Adipose tissue (tissue), 3 donors: Measurements from ENCODE around the gene DEPDC7. TPM values are rescaled to one million over a fixed set of nuclear protein-coding genes. Genes with fewer than 3 reads are reported as not detected.
"Not testable (repeated sequence)": the region's sequence is repeated elsewhere in the genome, so short reads cannot be mapped to it uniquely, and the experiment has no call there.

Experiments used
- H3K27ac ChIP-seq: one replicate; pipeline ENCODE4 v1.5.1; 2013; ENCODE audit warnings: low read depth, low read length
- WGBS, 3 donors: extraction: QIAGEN DNeasy Blood & Tissue Kit; methylation state at CpG; one replicate each; pipeline ENCODE4 v1.1.7; 2013; 5-methylcytosine and 5-hydroxymethylcytosine counted together
- polyA plus RNA-seq, 3 donors: library from polyadenylated mRNA; stranded (reverse); fragments of 200-250 nt; gene quantifications; one replicate each; pipeline ENCODE4 v1.2.3, GENCODE V29; 2013
- donor health status: healthy with polysubstance abuse.
- donor health status: Bipolar disorder and iron deficiency.
- donor health status: healthy.

DEPDC7 gene
- polyA plus RNA-seq, 3 donors = 0.48 to 2.2 (median 1.6) TPM

- H3K27ac ChIP-seq = no peak overlapping the region
- WGBS, 3 donors = 54 to 95% (median 92%) methylated on average over 3 of the region's 3 CpGs
These were observed 2.3 kb downstream of the DEPDC7 start for GRCh38 chr11:33017965-33018364.

DNA sequence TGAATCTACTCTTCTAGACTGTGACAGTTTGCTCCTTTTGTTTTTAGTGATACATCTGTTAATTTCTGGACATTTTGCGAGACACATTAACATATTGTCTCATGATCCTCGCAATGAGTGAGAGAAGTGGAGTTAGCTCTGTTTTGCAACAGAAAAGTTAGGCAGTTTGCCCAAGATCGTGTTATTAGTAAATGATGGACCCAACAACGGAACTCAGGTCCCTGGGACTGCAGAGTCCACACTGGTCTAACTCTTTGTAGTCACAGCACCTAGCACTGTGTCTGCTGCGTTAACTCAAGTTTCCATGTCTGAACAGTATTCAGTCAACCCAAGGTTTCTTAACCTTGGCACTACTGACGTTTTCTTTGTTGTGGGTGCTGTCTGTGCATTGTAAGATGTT, 3.2 kb downstream of the DEPDC7 start:
- 81 to 86% (median 85%) methylated on average over 6 of the region's 6 CpGs for WGBS, 3 donors
- no peak overlapping the region for H3K27ac ChIP-seq

DNA sequence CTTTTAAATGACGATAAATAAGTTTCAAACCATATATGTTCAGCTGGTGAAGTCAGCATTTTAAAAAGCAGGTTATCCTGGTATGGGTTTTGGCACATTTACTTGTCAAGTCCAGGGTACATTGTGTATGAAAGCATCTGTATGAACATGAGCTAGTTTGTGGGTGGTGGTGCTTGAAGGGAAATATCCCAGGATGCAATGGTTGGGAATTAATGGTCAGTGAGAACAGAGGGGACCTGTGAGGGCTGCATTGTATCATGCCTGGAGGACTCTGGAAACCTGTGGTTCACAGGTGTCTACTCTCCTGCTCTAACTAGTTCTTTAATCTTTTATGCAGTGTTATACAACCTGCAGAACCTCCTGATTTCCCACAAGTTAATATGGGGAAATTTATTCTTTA, 5.8 kb downstream of the DEPDC7 start:
- H3K27ac ChIP-seq = no peak overlapping the region
- 71 to 95% (median 94%) methylated on average over 1 of the region's 1 CpG for WGBS, 3 donors

GRCh38 chr11:33021937-33022336, 6.3 kb downstream of the DEPDC7 start:
- WGBS, 3 donors = 51 to 92% (median 86%) methylated on average over 1 of the region's 1 CpG
- no peak overlapping the region for H3K27ac ChIP-seq

- WGBS, 3 donors = 78 to 91% (median 89%) methylated on average over 3 of the region's 3 CpGs
- no peak overlapping the region for H3K27ac ChIP-seq
These were observed 9.7 kb downstream of the DEPDC7 start for GRCh38 chr11:33025339-33025722.

- no peak overlapping the region for H3K27ac ChIP-seq
- 77 to 86% (median 84%) methylated on average over 2 of the region's 2 CpGs for WGBS, 3 donors
These were observed 11.6 kb downstream of the DEPDC7 start for GRCh38 chr11:33027233-33027632.

- no peak overlapping the region for H3K27ac ChIP-seq
- 50 to 75% (median 72%) methylated on average over 4 of the region's 4 CpGs for WGBS, 3 donors
These were observed 12.3 kb downstream of the DEPDC7 start for GRCh38 chr11:33027846-33028536.

GRCh38 chr11:33028537-33028914, 12.8 kb downstream of the DEPDC7 start:
- WGBS, 3 donors = 79 to 88% (median 88%) methylated on average over 2 of the region's 2 CpGs

GRCh38 chr11:33029218-33029617, 13.5 kb downstream of the DEPDC7 start:
- H3K27ac ChIP-seq = not testable (repeated sequence)
- WGBS, 3 donors = 92 to 96% (median 95%) methylated on average over 5 to 6 of the region's 6 CpGs

More at GRCh38 chr11:33028537-33028914, 12.8 kb downstream of the DEPDC7 start:
- no peak overlapping the region for H3K27ac ChIP-seq

DNA sequence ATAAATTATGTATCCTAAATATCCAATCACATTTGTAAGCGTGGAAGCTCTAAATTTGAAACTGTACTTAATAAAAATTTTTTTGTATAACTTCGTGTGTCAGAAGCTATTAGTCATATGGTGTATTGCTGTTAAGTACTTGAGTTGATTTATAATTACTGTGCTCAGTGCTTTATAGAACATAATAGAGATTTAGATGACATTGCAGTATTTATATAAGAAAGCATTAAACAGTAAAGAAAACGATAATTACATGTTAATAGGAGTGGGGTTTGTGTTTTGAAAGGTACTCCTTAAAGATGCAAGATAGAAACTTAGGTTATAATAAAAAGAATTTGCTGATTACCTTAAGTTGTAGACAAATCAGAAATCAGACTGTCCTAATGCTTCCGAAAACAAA, 17.8 kb downstream of the DEPDC7 start:
- no peak overlapping the region for H3K27ac ChIP-seq
- WGBS, 3 donors = 62 to 65% (median 62%) methylated on average over 4 of the region's 4 CpGs

DNA sequence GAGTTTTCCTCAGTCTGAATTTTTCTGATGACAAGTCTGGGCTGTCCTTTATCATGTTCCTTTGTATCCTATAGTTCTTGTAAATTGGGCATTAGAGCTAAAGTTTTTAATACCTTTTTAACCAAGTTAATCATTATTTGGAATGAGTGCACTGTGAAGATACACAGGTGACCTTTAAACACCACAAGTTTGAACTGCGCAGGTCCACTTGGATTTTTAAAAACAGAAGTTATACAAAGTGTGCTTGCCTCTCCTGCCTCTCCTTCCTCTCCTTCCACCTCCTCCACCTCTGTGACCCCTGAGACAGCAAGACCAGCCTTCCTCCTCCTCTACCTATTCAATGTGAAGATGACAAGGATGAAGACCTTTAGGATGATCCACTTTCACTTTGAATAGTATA, 19.3 kb downstream of the DEPDC7 start:
- WGBS, 3 donors = 54 to 91% (median 88%) methylated on average over 1 of the region's 1 CpG
- no peak overlapping the region for H3K27ac ChIP-seq

- WGBS, 3 donors = 0 to 1% (median 0%) methylated on average over 72 to 84 of the region's 84 CpGs
These were observed 23.8 kb downstream of the DEPDC7 start, which contains the start of gene TCP11L1 for GRCh38 chr11:33039274-33040032. Gene TCP11L1, plus strand, starts transcription at chr11:33039572. Its CDS starts 4,202 bp downstream, at chr11:33043774.

DNA sequence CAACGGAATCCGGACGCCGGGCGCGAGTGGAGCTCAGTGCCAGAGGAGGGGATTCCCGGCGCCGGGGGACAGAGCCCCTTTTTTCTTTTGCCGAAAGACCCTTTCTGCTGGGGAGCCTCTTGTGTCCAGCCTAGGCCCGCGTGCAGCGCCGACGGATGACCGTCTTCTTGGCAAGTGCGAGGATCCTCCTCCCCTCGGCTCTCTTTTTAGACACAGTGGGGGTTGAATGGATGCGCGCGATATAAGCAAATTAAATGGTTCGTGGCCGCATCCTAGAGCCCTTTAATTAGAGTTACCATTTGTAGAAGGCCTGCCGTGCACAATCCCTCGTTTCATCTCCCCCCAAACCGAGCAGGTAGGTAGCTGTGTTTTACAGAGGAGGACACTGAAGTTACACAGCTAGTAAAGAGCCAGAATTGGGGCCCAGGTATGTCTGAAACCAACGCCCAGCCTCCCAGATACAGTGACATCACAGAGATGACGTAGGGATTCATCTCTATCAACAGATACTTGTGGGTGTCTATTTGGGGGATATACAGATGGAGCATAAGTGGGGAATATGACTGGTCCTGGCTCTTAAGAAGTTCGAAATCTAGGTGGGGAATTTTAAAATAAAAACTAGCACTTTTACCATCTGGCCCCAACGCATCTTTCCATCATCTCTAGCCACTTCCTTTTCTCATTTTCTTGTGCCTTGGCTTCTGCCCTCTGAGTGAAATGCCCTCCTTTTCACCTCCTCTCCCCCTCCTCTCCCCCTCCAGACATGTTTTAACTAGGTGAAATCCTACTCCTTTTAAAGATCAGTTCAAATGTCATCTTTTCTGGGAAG, 24.6 kb downstream of the DEPDC7 start:
- H3K27ac ChIP-seq = no peak overlapping the region
- WGBS, 3 donors = 3 to 6% (median 4%) methylated on average over 30 of the region's 30 CpGs

More at GRCh38 chr11:33039274-33040032, 23.8 kb downstream of the DEPDC7 start, which contains the start of gene TCP11L1:
- no peak within 1 kb of the TSS for H3K27ac ChIP-seq

DNA sequence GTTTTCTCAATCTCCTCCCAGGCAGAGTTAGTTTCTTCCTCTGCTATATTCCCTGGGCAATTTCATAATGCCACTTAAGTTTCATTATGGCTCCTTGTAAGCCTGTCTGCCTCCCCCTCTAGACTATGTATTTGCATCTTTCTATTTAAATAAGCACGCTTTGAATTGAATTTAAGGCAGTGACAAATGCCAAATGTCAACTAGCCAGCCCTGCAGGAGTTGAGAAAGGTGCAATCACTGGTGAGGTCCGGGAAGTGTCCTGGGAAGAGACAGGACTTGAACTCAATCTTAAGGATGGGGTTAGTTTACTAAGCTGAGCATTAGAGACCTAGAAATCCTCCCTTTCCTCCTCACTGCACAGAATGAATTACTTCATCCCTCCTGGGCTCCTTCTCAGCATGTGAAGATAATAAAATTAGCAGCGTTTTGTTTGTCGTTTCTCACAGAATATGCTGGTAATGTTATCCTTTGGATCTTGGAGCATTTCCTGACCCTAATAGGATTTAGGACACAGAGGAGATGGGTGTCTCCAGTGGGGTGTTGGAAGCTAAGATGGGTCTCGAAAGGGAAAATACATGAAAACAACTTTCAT, 25.3 kb downstream of the DEPDC7 start:
- no peak overlapping the region for H3K27ac ChIP-seq
- 60 to 65% (median 64%) methylated on average over 5 of the region's 5 CpGs for WGBS, 3 donors

- WGBS, 3 donors = 81 to 87% (median 81%) methylated on average over 2 of the region's 2 CpGs
- H3K27ac ChIP-seq = no peak overlapping the region
These were observed 27.6 kb downstream of the DEPDC7 start for GRCh38 chr11:33043221-33043830.

- no peak overlapping the region for H3K27ac ChIP-seq
- 78 to 99% (median 94%) methylated on average over 4 of the region's 4 CpGs for WGBS, 3 donors
These were observed 28.6 kb downstream of the DEPDC7 start for GRCh38 chr11:33044285-33044756.

GRCh38 chr11:33045551-33046255, 30.0 kb downstream of the DEPDC7 start:
- H3K27ac ChIP-seq = no peak overlapping the region
- WGBS, 3 donors = 87 to 89% (median 88%) methylated on average over 8 of the region's 8 CpGs
